IPS-NIHi11 (cell line): Measurements from ENCODE around the gene AIDA.
"Not testable (repeated sequence)": the region's sequence is repeated elsewhere in the genome, so short reads cannot be mapped to it uniquely, and the experiment has no call there.

ENCODE experiments used
- DNase-seq: peaks from one replicate; pipeline ENCODE4 v3.0.0; 2012; ENCODE audit warnings: mixed read lengths, low spot score

Gene AIDA

DNA sequence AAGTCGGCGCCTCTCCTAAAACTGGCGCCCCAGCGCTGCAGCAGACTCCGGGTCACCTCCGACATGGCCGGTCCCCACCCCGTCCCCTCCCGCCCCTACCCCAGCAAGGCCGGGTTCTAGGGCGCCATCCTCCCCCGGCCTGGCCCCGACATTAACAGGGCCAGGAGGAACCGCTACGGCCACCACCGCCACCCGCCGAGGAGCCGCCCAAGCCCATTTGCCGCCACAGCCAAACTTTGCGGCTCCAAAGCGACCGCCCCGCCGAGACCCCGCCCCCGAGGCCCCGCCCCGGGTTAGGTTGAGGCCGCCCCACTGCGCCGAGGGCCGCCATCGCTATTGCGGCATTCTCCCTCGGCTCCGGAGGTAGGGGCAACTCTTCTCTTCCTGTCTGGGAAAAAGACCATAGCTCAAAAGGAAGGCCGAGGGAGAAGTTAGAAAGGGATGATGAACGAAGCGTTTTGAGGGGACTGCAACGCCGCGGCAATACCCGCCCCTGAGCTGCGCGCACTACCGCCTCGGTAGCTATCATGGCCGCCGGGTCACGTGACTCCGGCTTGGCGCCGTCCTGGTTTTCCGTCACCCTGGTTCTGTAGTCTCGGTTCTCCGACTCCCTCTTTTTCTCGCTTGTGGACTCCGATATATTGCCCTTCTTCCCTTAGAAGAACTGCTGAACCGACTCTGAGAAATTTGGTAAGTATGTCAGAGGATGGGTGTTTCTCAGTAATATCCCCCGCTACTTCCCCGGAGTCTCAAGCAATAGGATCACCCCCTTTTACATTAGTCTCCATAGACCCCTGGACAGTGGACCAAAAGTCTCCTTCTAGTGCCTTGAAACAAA, at the start of gene AIDA, which contains the start of gene BROX:
TSS of gene AIDA (minus strand) at position 239 of the 838 bp plus-strand sequence. CDS start at position 65, 174 bp downstream.
TSS of gene BROX (plus strand) at position 312 of the 838 bp plus-strand sequence. CDS start 3,136 bp downstream, outside the sequence.
- peak; percentile 93 for DNase-seq

DNA sequence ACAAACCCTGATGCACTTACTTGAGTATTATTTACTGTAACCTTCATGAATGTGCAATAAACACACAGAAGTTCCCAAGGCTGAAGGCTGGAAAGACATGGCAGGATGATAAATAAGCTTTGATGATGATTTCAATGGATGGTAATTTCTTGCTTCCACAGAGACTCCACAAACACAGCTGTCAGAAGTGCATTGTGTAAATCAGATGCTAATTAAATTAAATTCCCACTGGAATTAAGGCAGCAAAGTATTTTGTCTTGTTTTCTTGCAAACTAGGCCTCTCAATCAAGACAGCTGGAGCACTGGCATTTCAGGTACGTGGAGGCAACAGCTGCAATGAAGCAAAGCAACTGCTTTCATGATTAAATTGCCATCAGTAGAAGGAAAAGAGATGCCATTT, 48.8 kb upstream of the AIDA start:
- no peak for DNase-seq

- DNase-seq, result no peak
These were observed 47.3 kb upstream of the AIDA start for GRCh38 chr1:222759451-222760035.

- no peak for DNase-seq
These were observed 45.5 kb upstream of the AIDA start for GRCh38 chr1:222757646-222758268.

DNA sequence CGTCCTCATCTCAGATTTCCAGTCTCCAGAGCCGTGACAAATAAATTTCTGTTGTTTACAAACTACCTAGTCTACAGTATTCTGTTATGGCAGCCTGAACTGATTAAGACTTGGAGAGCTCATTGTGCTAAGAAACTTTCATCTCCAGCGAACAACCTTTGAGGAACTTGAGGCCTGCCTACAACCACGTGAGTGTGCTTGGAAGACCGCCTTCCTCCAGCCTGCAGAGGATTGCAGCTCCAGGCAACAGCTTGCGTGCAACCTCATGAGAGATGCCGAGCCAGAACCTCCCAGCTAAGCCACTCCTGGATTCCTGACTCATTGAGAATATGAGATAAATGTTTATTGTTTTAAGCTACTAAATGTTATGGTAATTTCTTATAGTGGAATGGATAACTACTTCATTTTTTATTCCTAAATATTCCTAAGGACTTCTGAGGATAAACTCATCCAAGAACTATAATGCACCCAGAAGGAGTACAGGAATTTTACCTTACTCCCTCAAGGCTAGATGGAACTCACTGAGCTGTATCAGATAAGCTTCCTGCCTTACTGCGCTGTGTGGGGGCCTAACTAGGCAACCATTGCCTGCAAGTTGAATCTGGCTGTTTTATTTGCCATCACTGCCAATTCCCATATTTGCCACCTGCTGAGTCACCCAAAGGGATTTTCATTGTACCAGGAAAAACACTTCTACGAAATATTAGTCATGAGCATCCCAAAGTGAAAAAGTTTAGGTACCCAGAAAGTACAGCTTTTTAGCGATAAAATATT, 42.3 kb upstream of the AIDA start:
- DNase-seq, result no peak

DNA sequence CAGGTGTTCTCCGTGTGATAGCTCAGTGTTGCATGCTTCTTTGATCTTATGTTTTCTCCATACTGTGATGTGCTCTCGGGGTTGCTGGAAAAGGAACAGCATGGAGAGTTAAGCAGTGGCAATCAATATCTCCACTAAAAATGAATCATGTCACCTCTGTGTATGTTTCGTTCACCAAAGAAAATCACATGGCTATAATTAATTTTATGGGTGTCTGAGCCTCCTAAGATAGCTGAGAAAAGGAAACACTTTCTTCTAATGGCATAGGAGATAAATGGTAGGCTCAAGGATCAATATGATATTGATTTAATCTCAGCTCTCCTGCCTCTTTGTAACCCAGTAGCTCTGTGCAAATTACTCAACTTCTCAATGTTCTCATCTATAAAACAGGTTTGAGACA, 39.0 kb upstream of the AIDA start:
- no peak for DNase-seq

DNA sequence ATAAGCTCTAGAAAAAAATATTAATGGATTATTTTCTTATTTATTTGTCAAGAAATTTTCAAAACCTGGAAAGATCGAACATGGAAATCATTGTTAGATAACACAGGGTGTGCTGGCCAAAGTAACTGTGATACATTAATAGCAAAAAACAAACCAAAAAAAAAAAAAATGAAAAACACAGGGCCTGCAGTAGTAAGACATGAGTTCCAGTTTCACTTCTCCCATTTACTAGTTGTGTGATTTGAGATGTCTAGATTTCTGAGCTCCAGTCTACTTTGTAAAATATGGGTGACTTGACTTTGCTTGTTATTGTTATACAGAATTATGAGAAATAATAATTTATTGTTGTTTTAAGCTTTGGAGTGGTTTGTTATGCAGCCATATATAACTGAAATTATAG, 38.4 kb upstream of the AIDA start:
- DNase-seq, result no peak

DNA sequence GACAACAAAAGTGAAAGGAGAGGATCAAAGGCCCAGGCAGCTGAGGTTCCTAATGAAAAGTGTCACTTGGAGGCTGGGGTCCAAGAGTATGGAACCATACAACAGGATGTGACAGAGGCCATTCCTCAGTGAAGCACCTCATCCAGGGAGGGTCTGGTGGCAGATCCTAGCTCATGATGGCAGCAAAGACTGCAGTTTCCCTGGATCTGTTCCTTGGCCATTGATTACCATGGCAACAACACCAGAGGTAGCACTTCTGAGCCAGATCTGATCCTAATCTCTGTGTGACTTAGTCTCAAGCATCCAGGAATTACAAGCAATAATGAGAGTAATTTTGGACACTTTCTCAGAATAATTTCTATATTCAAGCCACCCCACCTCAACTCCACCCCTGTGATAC, 37.6 kb upstream of the AIDA start:
- peak; percentile 33 for DNase-seq

GRCh38 chr1:222741630-222742457, 29.6 kb upstream of the AIDA start:
- DNase-seq, result not testable (repeated sequence)

GRCh38 chr1:222739929-222740328, 27.6 kb upstream of the AIDA start:
- no peak for DNase-seq

GRCh38 chr1:222739465-222739864, 27.2 kb upstream of the AIDA start:
- DNase-seq, result no peak

- DNase-seq, result no peak
These were observed 24.7 kb upstream of the AIDA start, which contains the start of gene FAM177B for GRCh38 chr1:222736972-222737371. Gene FAM177B (plus strand): TSS chr1:222737202. CDS start chr1:222746546, 9,344 bp downstream.

DNA sequence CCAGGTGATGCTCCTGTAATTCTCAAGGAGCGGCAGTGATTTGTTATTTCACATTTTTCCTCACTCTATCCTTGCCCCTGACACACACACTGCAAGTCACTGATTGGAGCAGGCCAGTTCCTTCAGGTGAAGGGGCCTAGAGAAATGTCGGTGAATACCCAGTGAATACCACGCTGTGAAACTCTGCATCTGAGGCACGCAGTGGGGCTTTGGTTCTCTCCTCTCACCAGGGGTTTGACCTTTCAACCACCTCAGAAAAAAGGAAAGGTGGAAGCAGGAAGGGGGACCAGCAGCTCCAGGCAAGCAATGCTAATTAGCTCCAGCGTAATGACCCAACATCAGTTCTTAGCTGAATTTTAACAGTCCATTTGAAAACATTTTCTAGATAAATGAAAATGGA, 24.2 kb upstream of the AIDA start:
- peak; percentile 74 for DNase-seq

DNA sequence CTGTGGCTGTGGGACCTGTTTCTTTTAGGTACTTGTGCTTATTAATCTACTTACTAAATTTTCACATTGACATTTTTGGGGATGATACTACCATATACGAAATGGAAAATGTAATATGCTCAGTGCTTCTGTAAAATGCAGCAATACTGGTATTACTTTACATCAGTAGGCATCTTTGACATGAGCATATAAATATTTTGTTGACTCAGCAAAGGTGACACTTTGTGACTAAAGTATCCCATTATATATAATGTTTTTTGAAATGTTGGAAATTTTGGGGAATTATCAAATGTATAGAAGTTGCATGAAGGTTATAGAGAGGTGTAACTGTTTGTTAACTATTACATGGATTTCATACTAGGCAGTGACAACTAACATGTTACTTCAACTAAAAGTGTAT, 22.4 kb upstream of the AIDA start:
- DNase-seq, result no peak

GRCh38 chr1:222732216-222733159, 20.2 kb upstream of the AIDA start:
- no peak for DNase-seq

GRCh38 chr1:222730866-222731265, 18.6 kb upstream of the AIDA start:
- DNase-seq, result no peak

GRCh38 chr1:222728746-222729145, 16.5 kb upstream of the AIDA start:
- DNase-seq, result no peak

DNA sequence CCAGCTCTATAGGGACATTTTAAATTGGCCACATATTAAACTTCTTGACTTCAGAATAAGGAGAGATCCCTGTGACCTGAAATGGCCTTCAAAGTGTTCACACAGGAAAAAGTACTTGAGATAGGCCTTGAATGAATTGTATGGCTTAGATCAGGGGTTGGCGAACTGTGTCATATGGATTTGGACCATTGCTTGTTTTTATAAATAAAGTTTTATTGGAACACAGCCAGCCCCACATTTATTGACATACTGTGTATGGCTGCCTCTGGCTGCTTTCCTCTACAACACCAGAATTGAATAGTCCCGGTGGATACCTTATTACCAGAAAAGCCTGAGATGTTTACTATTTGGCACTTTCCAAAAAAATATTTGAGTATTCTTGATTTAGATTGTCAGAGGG, 4.1 kb upstream of the AIDA start:
- DNase-seq, result no peak

GRCh38 chr1:222713091-222713961, 1.0 kb upstream of the AIDA start:
- DNase-seq, result peak; percentile 92
